Liver (tissue), 9 donors: ENCODE results near the gene HES4. TPM values are rescaled to one million over a fixed set of nuclear protein-coding genes. Genes with fewer than 3 reads are reported as not detected.
"Not testable (repeated sequence)": the region's sequence is repeated elsewhere in the genome, so short reads cannot be mapped to it uniquely, and the experiment has no call there.

Experiments used
- DNase-seq: peaks from one replicate; pipeline ENCODE4 v3.0.0-alpha.2; 2017; ENCODE audit warnings: low spot score
- H3K27ac ChIP-seq, 2 donors: one replicate each; pipeline ENCODE4 v1.7.0; 2013; ENCODE audit warnings: inconsistent platforms in 2 of 2, low read length in 2 of 2, control low read depth in 1 of 2, low read depth in 1 of 2, mild to moderate bottlenecking in 1 of 2
- H3K27me3 ChIP-seq, 4 donors: one replicate each; pipeline versions ENCODE4 v1.6.1 to v1.7.0; 2013; ENCODE audit warnings: low read length in 3 of 4, inconsistent platforms in 1 of 4, mild to moderate bottlenecking in 1 of 4, moderate library complexity in 1 of 4; ENCODE audit not compliant: control insufficient read depth in 4 of 4, insufficient read depth in 4 of 4
- H3K36me3 ChIP-seq, 4 donors: one replicate each; pipeline versions ENCODE4 v1.6.1 to v1.7.0; 2013; ENCODE audit warnings: low read length in 3 of 4, mild to moderate bottlenecking in 3 of 4, low read depth in 1 of 4, moderate library complexity in 1 of 4; ENCODE audit not compliant: control insufficient read depth in 4 of 4, insufficient read depth in 3 of 4
- H3K4me1 ChIP-seq, 4 donors: one replicate each; pipeline versions ENCODE4 v1.6.1 to v1.7.0; 2013; ENCODE audit warnings: low read length in 3 of 4, mild to moderate bottlenecking in 3 of 4, moderate library complexity in 1 of 4; ENCODE audit not compliant: control insufficient read depth in 4 of 4, insufficient read depth in 4 of 4
- H3K4me3 ChIP-seq, 3 donors: one replicate each; pipeline versions ENCODE4 v1.6.1 to v1.7.0; 2013; ENCODE audit warnings: low read length in 3 of 3, control low read depth in 1 of 3, low read depth in 1 of 3, mild to moderate bottlenecking in 1 of 3
- H3K9ac ChIP-seq, 2 donors: one replicate each; pipeline ENCODE4 v1.7.0; 2013; ENCODE audit warnings: low read length in 2 of 2, mild to moderate bottlenecking in 2 of 2, moderate library complexity in 2 of 2, control low read depth in 1 of 2, low read depth in 1 of 2
- H3K9me3 ChIP-seq, 4 donors: one replicate each; pipeline versions ENCODE4 v1.6.1 to v1.7.0; 2013; ENCODE audit warnings: low read length in 3 of 4; ENCODE audit not compliant: control insufficient read depth in 4 of 4
- EGR1 ChIP-seq, 2 donors: IDR thresholded peaks; 2 replicates each; pipeline ENCODE4 v1.6.1; 2016 to 2018; ENCODE audit warnings: antibody characterized with exemption in 2 of 2, low read depth in 2 of 2
- FOXA1 ChIP-seq: IDR thresholded peaks from 2 replicates; pipeline ENCODE4 v1.6.1; 2016; ENCODE audit warnings: antibody characterized with exemption
- FOXA2 ChIP-seq: IDR thresholded peaks from 2 replicates; pipeline ENCODE4 v1.6.1; 2016; ENCODE audit warnings: antibody characterized with exemption
- GABPA ChIP-seq, 2 donors: IDR thresholded peaks in 1 of 2; conservative IDR thresholded peaks in 1 of 2; 2 replicates each; pipeline ENCODE4 v1.6.1; 2016; ENCODE audit warnings: antibody characterized with exemption in 2 of 2, mild to moderate bottlenecking in 1 of 2, moderate library complexity in 1 of 2
- HNF4A ChIP-seq, 2 donors: conservative IDR thresholded peaks; 2 replicates each; pipeline ENCODE4 v1.6.1; 2016; ENCODE audit warnings: antibody characterized with exemption in 2 of 2, mild to moderate bottlenecking in 2 of 2
- HNF4G ChIP-seq: IDR thresholded peaks from 2 replicates; pipeline ENCODE4 v1.6.1; 2016; ENCODE audit warnings: antibody characterized with exemption
- JUND ChIP-seq, 2 donors: IDR thresholded peaks; 2 replicates each; pipeline ENCODE4 v1.6.1; 2016; ENCODE audit warnings: antibody characterized with exemption in 2 of 2
- NR2F2 ChIP-seq: IDR thresholded peaks from 2 replicates; pipeline ENCODE4 v1.6.1; 2016; ENCODE audit warnings: antibody characterized with exemption
- RAD21 ChIP-seq, 2 donors: IDR thresholded peaks; 2 replicates each; pipeline ENCODE4 v1.6.1; 2016; ENCODE audit warnings: antibody characterized with exemption in 2 of 2, mild to moderate bottlenecking in 2 of 2
- RXRA ChIP-seq, 2 donors: IDR thresholded peaks; 2 replicates each; pipeline ENCODE4 v1.6.1; 2017 to 2018; ENCODE audit warnings: antibody characterized with exemption in 2 of 2, mild to moderate bottlenecking in 1 of 2
- SP1 ChIP-seq: IDR thresholded peaks from 2 replicates; pipeline ENCODE4 v1.6.1; 2018; ENCODE audit warnings: antibody characterized with exemption, mild to moderate bottlenecking
- TAF1 ChIP-seq: conservative IDR thresholded peaks from 2 replicates; pipeline ENCODE4 v1.6.1; 2016; ENCODE audit warnings: antibody characterized with exemption, mild to moderate bottlenecking
- YY1 ChIP-seq: IDR thresholded peaks from 2 replicates; pipeline ENCODE4 v1.6.1; 2016; ENCODE audit warnings: antibody characterized with exemption, mild to moderate bottlenecking
- WGBS: extraction: QIAGEN DNeasy Blood & Tissue Kit; methylation state at CpG from one replicate; pipeline ENCODE4 v1.1.7; 2013; 5-methylcytosine and 5-hydroxymethylcytosine counted together
- polyA plus RNA-seq, 2 donors: library from polyadenylated mRNA; stranded (reverse) in 1 of 2; unstranded in 1 of 2; fragments of 200-250 nt in 1 of 2; fragments of >200 nt in 1 of 2; fragmentation: Nextera tagmentation in 1 of 2; extraction: Ambion mirVana in 1 of 2; gene quantifications; one replicate each; pipeline versions ENCODE4 v1.2.1 to v1.2.3, GENCODE V29; 2013 to 2015
- total RNA-seq, 2 donors: library from RNA; depleted of rRNA; stranded (reverse); fragments of >200 nt; gene quantifications; one replicate each; pipeline ENCODE4 v1.2.3, GENCODE V29; 2014
- TF ChIP-seq, protein P1 (sequence below): fragments of 150-350 bp; IDR thresholded peaks from 2 replicates; pipeline ENCODE4 v1.5.1; 2017; ENCODE audit warnings: improper control_type of control experiment, low read depth, low read length; ENCODE audit not compliant: missing input control
- TF ChIP-seq, protein P2 (sequence below): IDR thresholded peaks from 2 replicates; pipeline ENCODE4 v1.6.1; 2016; ENCODE audit warnings: antibody characterized with exemption
- TF ChIP-seq, protein P3 (sequence below): IDR thresholded peaks from 2 replicates; pipeline ENCODE4 v1.6.1; 2016; ENCODE audit warnings: antibody characterized with exemption
- TF ChIP-seq, protein P4 (sequence below): IDR thresholded peaks from 2 replicates; pipeline ENCODE4 v1.6.1; 2016; ENCODE audit warnings: antibody characterized with exemption, mild to moderate bottlenecking
- donor health status: healthy.
- donor health status: healthy.
- donor health status: healthy.
- donor health status: healthy.
- donor health status: healthy.

Gene HES4
- total and polyA plus RNA-seq, 4 donors = 0.93 to 1.9 (median 1.7) TPM

DNA sequence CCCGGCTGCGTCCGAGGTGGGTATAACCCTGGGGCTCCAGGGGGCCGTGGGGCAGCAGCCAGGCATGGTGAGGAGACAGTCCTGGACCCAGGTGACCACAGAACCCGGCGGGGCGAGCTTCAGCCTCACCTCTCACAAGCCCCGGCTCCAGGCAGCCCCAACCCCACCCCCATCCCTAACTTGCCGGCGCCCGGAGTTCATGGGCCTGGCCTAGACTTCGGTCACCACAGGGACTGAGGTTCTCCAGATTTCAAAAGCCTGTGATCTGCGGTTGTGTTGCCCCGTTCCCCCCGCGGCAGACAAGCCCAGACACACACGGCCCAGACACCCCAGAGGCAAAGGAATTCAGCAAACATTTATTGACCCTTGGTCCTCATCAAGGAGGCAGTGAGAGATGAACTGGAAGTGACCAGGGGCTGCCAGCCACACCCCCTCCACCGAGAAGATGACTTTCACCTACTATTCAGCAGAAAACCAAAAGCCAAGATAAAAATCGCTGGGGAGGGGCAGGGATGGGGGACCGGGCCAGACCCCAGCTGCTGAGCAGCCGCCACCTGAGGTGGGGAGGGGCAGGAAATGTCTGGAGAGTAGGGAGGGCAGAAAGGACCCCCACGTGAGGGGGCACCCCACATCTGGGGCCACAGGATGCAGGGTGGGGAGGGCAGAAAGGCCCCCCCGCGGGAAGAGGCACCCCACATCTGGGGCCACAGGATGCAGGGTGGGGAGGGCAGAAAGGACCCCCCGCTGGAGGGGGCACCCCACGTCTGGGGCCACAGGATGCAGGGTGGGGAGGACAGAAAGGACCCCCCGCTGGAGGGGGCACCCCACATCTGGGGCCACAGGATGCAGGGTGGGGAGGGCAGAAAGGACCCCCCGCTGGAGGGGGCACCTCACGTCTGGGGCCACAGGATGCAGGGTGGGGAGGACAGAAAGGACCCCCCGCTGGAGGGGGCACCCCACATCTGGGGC, 3.9 kb downstream of the HES4 start (continued):
- TF ChIP-seq, protein P1, sequence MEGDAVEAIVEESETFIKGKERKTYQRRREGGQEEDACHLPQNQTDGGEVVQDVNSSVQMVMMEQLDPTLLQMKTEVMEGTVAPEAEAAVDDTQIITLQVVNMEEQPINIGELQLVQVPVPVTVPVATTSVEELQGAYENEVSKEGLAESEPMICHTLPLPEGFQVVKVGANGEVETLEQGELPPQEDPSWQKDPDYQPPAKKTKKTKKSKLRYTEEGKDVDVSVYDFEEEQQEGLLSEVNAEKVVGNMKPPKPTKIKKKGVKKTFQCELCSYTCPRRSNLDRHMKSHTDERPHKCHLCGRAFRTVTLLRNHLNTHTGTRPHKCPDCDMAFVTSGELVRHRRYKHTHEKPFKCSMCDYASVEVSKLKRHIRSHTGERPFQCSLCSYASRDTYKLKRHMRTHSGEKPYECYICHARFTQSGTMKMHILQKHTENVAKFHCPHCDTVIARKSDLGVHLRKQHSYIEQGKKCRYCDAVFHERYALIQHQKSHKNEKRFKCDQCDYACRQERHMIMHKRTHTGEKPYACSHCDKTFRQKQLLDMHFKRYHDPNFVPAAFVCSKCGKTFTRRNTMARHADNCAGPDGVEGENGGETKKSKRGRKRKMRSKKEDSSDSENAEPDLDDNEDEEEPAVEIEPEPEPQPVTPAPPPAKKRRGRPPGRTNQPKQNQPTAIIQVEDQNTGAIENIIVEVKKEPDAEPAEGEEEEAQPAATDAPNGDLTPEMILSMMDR = no peak
- TF ChIP-seq FOXA2 = no peak
- TF ChIP-seq, protein P2, sequence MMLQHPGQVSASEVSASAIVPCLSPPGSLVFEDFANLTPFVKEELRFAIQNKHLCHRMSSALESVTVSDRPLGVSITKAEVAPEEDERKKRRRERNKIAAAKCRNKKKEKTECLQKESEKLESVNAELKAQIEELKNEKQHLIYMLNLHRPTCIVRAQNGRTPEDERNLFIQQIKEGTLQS = no peak
- TF ChIP-seq GABPA (IDR thresholded peaks at IDR 0.05 in 1 of 2, conservative IDR thresholded peaks at IDR 0.05 in 1 of 2) = no peak
- no peak for TF ChIP-seq HNF4A (conservative IDR thresholded peaks at IDR 0.05)

DNA sequence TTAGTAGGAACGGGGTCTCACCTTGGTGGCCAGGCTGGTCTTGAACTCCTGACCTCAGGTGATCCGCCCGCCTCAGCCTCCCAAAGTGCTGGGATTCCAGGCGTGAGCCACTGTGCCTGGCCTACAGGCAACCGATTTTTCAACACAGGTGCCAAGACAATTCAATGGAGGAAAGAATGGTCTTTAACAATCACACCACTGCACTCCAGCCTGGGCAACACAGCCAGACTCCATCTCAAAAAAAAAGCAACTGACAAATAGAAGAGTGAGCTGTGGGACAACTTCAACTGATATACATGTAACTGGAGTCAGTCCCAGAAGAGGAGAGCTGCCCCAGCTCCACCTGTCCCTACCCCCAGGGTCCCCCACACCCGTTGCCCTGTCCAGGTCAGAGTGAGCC, 5.4 kb downstream of the HES4 start:
- H3K36me3 ChIP-seq, H3K4me3 ChIP-seq, H3K27ac ChIP-seq, H3K9me3 ChIP-seq, H3K27me3 ChIP-seq, DNase-seq, H3K9ac ChIP-seq: not testable (repeated sequence)
- peaks cover 0 to 22% (median 8%) of the 10 kb centered on the region in 4 donors for H3K4me1 ChIP-seq
- 90% methylated on average over 6 of the region's 6 CpGs for WGBS

DNA sequence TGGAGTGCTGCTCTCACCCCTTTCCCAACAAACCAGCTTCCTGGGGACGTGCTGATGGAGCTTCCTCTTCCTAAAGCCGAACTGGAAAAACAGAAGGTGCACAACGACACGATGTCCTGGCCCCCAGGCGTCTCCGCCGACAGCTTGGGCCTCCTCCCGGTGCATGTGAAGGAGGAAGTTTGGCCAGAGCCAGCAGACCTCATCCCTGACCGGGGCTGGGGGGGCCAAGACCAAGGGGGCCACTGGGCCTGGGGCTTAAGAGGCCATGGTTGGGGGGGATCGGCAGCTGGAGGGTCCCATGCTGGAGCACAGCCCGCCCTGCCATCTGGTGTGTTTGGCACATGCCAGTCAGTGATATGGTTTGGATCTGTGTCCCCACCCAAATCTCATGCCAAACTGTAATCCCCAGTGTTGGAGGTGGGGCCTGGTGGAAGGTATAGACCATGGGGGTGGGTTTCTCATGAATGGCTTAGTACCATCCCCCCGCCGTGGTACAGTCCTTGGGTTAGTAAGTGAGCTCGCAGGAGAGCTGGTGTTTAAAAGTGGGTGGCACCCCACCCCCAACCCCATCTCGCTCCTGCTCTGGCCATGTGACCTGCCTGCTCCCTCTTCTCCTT, 6.4 kb downstream of the HES4 start:
- Histone ChIP-seq H3K27me3 (peaks cover 0 to 2% (median 1%) of the 10 kb centered on the region in 4 donors), H3K4me3 (no peak overlapping the region), H3K4me1 (peaks cover 0 to 11% (median 0%) of the 10 kb centered on the region in 4 donors), H3K9ac (no peak overlapping the region), H3K9me3 (peaks cover 0 to 6% (median 4%) of the 10 kb centered on the region in 4 donors), H3K36me3 (peaks cover 0 to 1% (median 0%) of the 10 kb centered on the region in 4 donors), H3K27ac (no peak overlapping the region)
- DNase-seq = no peak
- 82% methylated on average over 15 of the region's 15 CpGs for WGBS
- TF ChIP-seq RAD21 (IDR thresholded peaks at IDR 0.05) = no peak
- TF ChIP-seq, protein P3, sequence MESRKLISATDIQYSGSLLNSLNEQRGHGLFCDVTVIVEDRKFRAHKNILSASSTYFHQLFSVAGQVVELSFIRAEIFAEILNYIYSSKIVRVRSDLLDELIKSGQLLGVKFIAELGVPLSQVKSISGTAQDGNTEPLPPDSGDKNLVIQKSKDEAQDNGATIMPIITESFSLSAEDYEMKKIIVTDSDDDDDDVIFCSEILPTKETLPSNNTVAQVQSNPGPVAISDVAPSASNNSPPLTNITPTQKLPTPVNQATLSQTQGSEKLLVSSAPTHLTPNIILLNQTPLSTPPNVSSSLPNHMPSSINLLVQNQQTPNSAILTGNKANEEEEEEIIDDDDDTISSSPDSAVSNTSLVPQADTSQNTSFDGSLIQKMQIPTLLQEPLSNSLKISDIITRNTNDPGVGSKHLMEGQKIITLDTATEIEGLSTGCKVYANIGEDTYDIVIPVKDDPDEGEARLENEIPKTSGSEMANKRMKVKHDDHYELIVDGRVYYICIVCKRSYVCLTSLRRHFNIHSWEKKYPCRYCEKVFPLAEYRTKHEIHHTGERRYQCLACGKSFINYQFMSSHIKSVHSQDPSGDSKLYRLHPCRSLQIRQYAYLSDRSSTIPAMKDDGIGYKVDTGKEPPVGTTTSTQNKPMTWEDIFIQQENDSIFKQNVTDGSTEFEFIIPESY = no peak
- TF ChIP-seq, protein P1 = no peak
- no peak for TF ChIP-seq FOXA2
- no peak for TF ChIP-seq TAF1
- TF ChIP-seq EGR1 (IDR thresholded peaks at IDR 0.05; ENCODE audit: low read depth in 2 of 2) = no peak
- TF ChIP-seq SP1 = no peak
- TF ChIP-seq HNF4A (conservative IDR thresholded peaks at IDR 0.05) = no peak
- no peak for TF ChIP-seq NR2F2
- TF ChIP-seq HNF4G = no peak
- no peak for TF ChIP-seq JUND (IDR thresholded peaks at IDR 0.05)
- TF ChIP-seq RXRA (IDR thresholded peaks at IDR 0.05) = no peak
- TF ChIP-seq, protein P4, sequence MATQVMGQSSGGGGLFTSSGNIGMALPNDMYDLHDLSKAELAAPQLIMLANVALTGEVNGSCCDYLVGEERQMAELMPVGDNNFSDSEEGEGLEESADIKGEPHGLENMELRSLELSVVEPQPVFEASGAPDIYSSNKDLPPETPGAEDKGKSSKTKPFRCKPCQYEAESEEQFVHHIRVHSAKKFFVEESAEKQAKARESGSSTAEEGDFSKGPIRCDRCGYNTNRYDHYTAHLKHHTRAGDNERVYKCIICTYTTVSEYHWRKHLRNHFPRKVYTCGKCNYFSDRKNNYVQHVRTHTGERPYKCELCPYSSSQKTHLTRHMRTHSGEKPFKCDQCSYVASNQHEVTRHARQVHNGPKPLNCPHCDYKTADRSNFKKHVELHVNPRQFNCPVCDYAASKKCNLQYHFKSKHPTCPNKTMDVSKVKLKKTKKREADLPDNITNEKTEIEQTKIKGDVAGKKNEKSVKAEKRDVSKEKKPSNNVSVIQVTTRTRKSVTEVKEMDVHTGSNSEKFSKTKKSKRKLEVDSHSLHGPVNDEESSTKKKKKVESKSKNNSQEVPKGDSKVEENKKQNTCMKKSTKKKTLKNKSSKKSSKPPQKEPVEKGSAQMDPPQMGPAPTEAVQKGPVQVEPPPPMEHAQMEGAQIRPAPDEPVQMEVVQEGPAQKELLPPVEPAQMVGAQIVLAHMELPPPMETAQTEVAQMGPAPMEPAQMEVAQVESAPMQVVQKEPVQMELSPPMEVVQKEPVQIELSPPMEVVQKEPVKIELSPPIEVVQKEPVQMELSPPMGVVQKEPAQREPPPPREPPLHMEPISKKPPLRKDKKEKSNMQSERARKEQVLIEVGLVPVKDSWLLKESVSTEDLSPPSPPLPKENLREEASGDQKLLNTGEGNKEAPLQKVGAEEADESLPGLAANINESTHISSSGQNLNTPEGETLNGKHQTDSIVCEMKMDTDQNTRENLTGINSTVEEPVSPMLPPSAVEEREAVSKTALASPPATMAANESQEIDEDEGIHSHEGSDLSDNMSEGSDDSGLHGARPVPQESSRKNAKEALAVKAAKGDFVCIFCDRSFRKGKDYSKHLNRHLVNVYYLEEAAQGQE = no peak
- TF ChIP-seq YY1 = no peak
- TF ChIP-seq GABPA (IDR thresholded peaks at IDR 0.05 in 1 of 2, conservative IDR thresholded peaks at IDR 0.05 in 1 of 2) = no peak
- no peak for TF ChIP-seq FOXA1
- TF ChIP-seq, protein P2 = no peak
